Liver (tissue), 9 donors: Measurements from ENCODE around the gene PRG3. TPM values are rescaled to one million over a fixed set of nuclear protein-coding genes. Genes with fewer than 3 reads are reported as not detected.

Source experiments
- DNase-seq: peaks from one replicate; pipeline ENCODE4 v3.0.0-alpha.2; 2017; ENCODE audit warnings: low spot score
- H3K27ac ChIP-seq, 2 donors: one replicate each; pipeline ENCODE4 v1.7.0; 2013; ENCODE audit warnings: inconsistent platforms in 2 of 2, low read length in 2 of 2, control low read depth in 1 of 2, low read depth in 1 of 2, mild to moderate bottlenecking in 1 of 2
- H3K27me3 ChIP-seq, 4 donors: one replicate each; pipeline versions ENCODE4 v1.6.1 to v1.7.0; 2013; ENCODE audit warnings: low read length in 3 of 4, inconsistent platforms in 1 of 4, mild to moderate bottlenecking in 1 of 4, moderate library complexity in 1 of 4; ENCODE audit not compliant: control insufficient read depth in 4 of 4, insufficient read depth in 4 of 4
- H3K36me3 ChIP-seq, 4 donors: one replicate each; pipeline versions ENCODE4 v1.6.1 to v1.7.0; 2013; ENCODE audit warnings: low read length in 3 of 4, mild to moderate bottlenecking in 3 of 4, low read depth in 1 of 4, moderate library complexity in 1 of 4; ENCODE audit not compliant: control insufficient read depth in 4 of 4, insufficient read depth in 3 of 4
- H3K4me1 ChIP-seq, 4 donors: one replicate each; pipeline versions ENCODE4 v1.6.1 to v1.7.0; 2013; ENCODE audit warnings: low read length in 3 of 4, mild to moderate bottlenecking in 3 of 4, moderate library complexity in 1 of 4; ENCODE audit not compliant: control insufficient read depth in 4 of 4, insufficient read depth in 4 of 4
- H3K4me3 ChIP-seq, 3 donors: one replicate each; pipeline versions ENCODE4 v1.6.1 to v1.7.0; 2013; ENCODE audit warnings: low read length in 3 of 3, control low read depth in 1 of 3, low read depth in 1 of 3, mild to moderate bottlenecking in 1 of 3
- H3K9ac ChIP-seq, 2 donors: one replicate each; pipeline ENCODE4 v1.7.0; 2013; ENCODE audit warnings: low read length in 2 of 2, mild to moderate bottlenecking in 2 of 2, moderate library complexity in 2 of 2, control low read depth in 1 of 2, low read depth in 1 of 2
- H3K9me3 ChIP-seq, 4 donors: one replicate each; pipeline versions ENCODE4 v1.6.1 to v1.7.0; 2013; ENCODE audit warnings: low read length in 3 of 4; ENCODE audit not compliant: control insufficient read depth in 4 of 4
- EGR1 ChIP-seq, 2 donors: IDR thresholded peaks; 2 replicates each; pipeline ENCODE4 v1.6.1; 2016 to 2018; ENCODE audit warnings: antibody characterized with exemption in 2 of 2, low read depth in 2 of 2
- FOXA1 ChIP-seq: IDR thresholded peaks from 2 replicates; pipeline ENCODE4 v1.6.1; 2016; ENCODE audit warnings: antibody characterized with exemption
- FOXA2 ChIP-seq: IDR thresholded peaks from 2 replicates; pipeline ENCODE4 v1.6.1; 2016; ENCODE audit warnings: antibody characterized with exemption
- GABPA ChIP-seq, 2 donors: IDR thresholded peaks in 1 of 2; conservative IDR thresholded peaks in 1 of 2; 2 replicates each; pipeline ENCODE4 v1.6.1; 2016; ENCODE audit warnings: antibody characterized with exemption in 2 of 2, mild to moderate bottlenecking in 1 of 2, moderate library complexity in 1 of 2
- HNF4A ChIP-seq, 2 donors: conservative IDR thresholded peaks; 2 replicates each; pipeline ENCODE4 v1.6.1; 2016; ENCODE audit warnings: antibody characterized with exemption in 2 of 2, mild to moderate bottlenecking in 2 of 2
- HNF4G ChIP-seq: IDR thresholded peaks from 2 replicates; pipeline ENCODE4 v1.6.1; 2016; ENCODE audit warnings: antibody characterized with exemption
- JUND ChIP-seq, 2 donors: IDR thresholded peaks; 2 replicates each; pipeline ENCODE4 v1.6.1; 2016; ENCODE audit warnings: antibody characterized with exemption in 2 of 2
- NR2F2 ChIP-seq: IDR thresholded peaks from 2 replicates; pipeline ENCODE4 v1.6.1; 2016; ENCODE audit warnings: antibody characterized with exemption
- RAD21 ChIP-seq, 2 donors: IDR thresholded peaks; 2 replicates each; pipeline ENCODE4 v1.6.1; 2016; ENCODE audit warnings: antibody characterized with exemption in 2 of 2, mild to moderate bottlenecking in 2 of 2
- RXRA ChIP-seq, 2 donors: IDR thresholded peaks; 2 replicates each; pipeline ENCODE4 v1.6.1; 2017 to 2018; ENCODE audit warnings: antibody characterized with exemption in 2 of 2, mild to moderate bottlenecking in 1 of 2
- SP1 ChIP-seq: IDR thresholded peaks from 2 replicates; pipeline ENCODE4 v1.6.1; 2018; ENCODE audit warnings: antibody characterized with exemption, mild to moderate bottlenecking
- TAF1 ChIP-seq: conservative IDR thresholded peaks from 2 replicates; pipeline ENCODE4 v1.6.1; 2016; ENCODE audit warnings: antibody characterized with exemption, mild to moderate bottlenecking
- YY1 ChIP-seq: IDR thresholded peaks from 2 replicates; pipeline ENCODE4 v1.6.1; 2016; ENCODE audit warnings: antibody characterized with exemption, mild to moderate bottlenecking
- WGBS: extraction: QIAGEN DNeasy Blood & Tissue Kit; methylation state at CpG from one replicate; pipeline ENCODE4 v1.1.7; 2013; 5-methylcytosine and 5-hydroxymethylcytosine counted together
- polyA plus RNA-seq, 2 donors: library from polyadenylated mRNA; stranded (reverse) in 1 of 2; unstranded in 1 of 2; fragments of 200-250 nt in 1 of 2; fragments of >200 nt in 1 of 2; fragmentation: Nextera tagmentation in 1 of 2; extraction: Ambion mirVana in 1 of 2; gene quantifications; one replicate each; pipeline versions ENCODE4 v1.2.1 to v1.2.3, GENCODE V29; 2013 to 2015
- total RNA-seq, 2 donors: library from RNA; depleted of rRNA; stranded (reverse); fragments of >200 nt; gene quantifications; one replicate each; pipeline ENCODE4 v1.2.3, GENCODE V29; 2014
- TF ChIP-seq, protein P1 (sequence below): IDR thresholded peaks from 2 replicates; pipeline ENCODE4 v1.6.1; 2016; ENCODE audit warnings: antibody characterized with exemption, mild to moderate bottlenecking
- TF ChIP-seq, protein P2 (sequence below): IDR thresholded peaks from 2 replicates; pipeline ENCODE4 v1.6.1; 2016; ENCODE audit warnings: antibody characterized with exemption
- TF ChIP-seq, protein P3 (sequence below): fragments of 150-350 bp; IDR thresholded peaks from 2 replicates; pipeline ENCODE4 v1.5.1; 2017; ENCODE audit warnings: improper control_type of control experiment, low read depth, low read length; ENCODE audit not compliant: missing input control
- TF ChIP-seq, protein P4 (sequence below): IDR thresholded peaks from 2 replicates; pipeline ENCODE4 v1.6.1; 2016; ENCODE audit warnings: antibody characterized with exemption
- donor health status: healthy.
- donor health status: healthy.
- donor health status: healthy.
- donor health status: healthy.
- donor health status: healthy.

The PRG3 gene
- total and polyA plus RNA-seq, 4 donors: 0.22 to 4.9 TPM; not detected in 2

DNA sequence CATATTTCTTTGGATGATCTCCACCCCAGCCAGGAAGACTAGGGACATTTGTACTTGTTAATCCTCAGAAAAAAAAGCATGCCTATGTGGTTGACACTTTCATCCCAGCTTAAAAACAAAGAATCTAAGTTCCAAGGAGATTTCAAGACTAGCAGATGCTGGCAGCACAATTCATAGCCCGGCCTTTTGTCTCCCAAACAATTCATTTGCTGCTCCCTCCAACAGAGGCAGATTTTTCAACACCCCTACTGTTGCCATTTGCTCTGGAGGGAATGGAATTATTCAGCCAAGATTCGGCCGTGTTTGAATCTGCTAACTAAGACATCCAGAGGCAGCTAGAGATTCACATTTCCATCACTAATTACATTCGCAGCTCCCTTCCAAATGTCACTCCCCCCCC is 27.5 kb downstream of the PRG3 start (continued):
- TF ChIP-seq, protein P1, sequence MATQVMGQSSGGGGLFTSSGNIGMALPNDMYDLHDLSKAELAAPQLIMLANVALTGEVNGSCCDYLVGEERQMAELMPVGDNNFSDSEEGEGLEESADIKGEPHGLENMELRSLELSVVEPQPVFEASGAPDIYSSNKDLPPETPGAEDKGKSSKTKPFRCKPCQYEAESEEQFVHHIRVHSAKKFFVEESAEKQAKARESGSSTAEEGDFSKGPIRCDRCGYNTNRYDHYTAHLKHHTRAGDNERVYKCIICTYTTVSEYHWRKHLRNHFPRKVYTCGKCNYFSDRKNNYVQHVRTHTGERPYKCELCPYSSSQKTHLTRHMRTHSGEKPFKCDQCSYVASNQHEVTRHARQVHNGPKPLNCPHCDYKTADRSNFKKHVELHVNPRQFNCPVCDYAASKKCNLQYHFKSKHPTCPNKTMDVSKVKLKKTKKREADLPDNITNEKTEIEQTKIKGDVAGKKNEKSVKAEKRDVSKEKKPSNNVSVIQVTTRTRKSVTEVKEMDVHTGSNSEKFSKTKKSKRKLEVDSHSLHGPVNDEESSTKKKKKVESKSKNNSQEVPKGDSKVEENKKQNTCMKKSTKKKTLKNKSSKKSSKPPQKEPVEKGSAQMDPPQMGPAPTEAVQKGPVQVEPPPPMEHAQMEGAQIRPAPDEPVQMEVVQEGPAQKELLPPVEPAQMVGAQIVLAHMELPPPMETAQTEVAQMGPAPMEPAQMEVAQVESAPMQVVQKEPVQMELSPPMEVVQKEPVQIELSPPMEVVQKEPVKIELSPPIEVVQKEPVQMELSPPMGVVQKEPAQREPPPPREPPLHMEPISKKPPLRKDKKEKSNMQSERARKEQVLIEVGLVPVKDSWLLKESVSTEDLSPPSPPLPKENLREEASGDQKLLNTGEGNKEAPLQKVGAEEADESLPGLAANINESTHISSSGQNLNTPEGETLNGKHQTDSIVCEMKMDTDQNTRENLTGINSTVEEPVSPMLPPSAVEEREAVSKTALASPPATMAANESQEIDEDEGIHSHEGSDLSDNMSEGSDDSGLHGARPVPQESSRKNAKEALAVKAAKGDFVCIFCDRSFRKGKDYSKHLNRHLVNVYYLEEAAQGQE: no peak

DNA sequence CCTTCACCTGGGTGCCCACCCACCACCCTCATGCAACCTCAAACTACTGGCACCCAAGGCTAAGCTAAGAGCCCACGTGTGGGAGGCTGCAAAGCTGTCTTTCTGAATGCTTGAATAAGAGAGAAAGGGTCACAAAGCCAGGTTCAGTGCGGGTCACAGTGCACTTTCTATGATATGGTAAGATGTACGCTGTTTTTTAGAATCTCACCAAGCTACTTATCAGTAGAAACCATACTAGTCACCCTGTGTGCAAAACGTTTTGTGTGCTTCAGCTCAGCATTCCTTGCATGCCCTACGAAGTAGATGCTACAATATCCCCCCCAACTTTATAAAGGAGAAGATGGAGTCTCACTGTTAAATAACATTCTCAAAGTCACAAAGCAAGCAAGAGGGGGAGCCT is 27.9 kb downstream of the PRG3 start:
- DNase-seq: no peak
- Histone ChIP-seq H3K4me3 (no peak overlapping the region), H3K27ac (no peak overlapping the region), H3K9ac (no peak overlapping the region), H3K27me3 (no peaks in the 10 kb centered on the region), H3K36me3 (no peaks in the 10 kb centered on the region), H3K9me3 (peaks cover 0 to 2% (median 0%) of the 10 kb centered on the region in 4 donors), H3K4me1 (peaks cover 0 to 9% (median 7%) of the 10 kb centered on the region in 4 donors)
- 75% methylated on average over 5 of the region's 5 CpGs for WGBS
- TF ChIP-seq FOXA2 (no peak), TAF1 (no peak), RXRA (IDR thresholded peaks at IDR 0.05) (no peak), GABPA (IDR thresholded peaks at IDR 0.05 in 1 of 2, conservative IDR thresholded peaks at IDR 0.05 in 1 of 2) (no peak), SP1 (no peak), RAD21 (IDR thresholded peaks at IDR 0.05) (no peak), HNF4G (no peak), EGR1 (IDR thresholded peaks at IDR 0.05; ENCODE audit: low read depth in 2 of 2) (no peak), NR2F2 (no peak), FOXA1 (no peak), JUND (IDR thresholded peaks at IDR 0.05) (no peak), YY1 (no peak), HNF4A (conservative IDR thresholded peaks at IDR 0.05) (no peak)
- TF ChIP-seq, protein P1: no peak
- TF ChIP-seq, protein P2, sequence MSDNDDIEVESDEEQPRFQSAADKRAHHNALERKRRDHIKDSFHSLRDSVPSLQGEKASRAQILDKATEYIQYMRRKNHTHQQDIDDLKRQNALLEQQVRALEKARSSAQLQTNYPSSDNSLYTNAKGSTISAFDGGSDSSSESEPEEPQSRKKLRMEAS: no peak
- TF ChIP-seq, protein P3, sequence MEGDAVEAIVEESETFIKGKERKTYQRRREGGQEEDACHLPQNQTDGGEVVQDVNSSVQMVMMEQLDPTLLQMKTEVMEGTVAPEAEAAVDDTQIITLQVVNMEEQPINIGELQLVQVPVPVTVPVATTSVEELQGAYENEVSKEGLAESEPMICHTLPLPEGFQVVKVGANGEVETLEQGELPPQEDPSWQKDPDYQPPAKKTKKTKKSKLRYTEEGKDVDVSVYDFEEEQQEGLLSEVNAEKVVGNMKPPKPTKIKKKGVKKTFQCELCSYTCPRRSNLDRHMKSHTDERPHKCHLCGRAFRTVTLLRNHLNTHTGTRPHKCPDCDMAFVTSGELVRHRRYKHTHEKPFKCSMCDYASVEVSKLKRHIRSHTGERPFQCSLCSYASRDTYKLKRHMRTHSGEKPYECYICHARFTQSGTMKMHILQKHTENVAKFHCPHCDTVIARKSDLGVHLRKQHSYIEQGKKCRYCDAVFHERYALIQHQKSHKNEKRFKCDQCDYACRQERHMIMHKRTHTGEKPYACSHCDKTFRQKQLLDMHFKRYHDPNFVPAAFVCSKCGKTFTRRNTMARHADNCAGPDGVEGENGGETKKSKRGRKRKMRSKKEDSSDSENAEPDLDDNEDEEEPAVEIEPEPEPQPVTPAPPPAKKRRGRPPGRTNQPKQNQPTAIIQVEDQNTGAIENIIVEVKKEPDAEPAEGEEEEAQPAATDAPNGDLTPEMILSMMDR: no peak
- TF ChIP-seq, protein P4, sequence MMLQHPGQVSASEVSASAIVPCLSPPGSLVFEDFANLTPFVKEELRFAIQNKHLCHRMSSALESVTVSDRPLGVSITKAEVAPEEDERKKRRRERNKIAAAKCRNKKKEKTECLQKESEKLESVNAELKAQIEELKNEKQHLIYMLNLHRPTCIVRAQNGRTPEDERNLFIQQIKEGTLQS: no peak
